KMS-11 (cell line): ENCODE data around the gene EBLN2.

Experiments
- H2AFZ ChIP-seq: fragments of 200-600 bp; sonication (generic); 2 replicates; pipeline ENCODE4 v1.6.1; 2016; ENCODE audit warnings: antibody characterized with exemption, mixed run types, low read depth
- H3K27ac ChIP-seq: fragments of 200-600 bp; sonication (generic); 2 replicates; pipeline ENCODE4 v1.6.1; 2016; ENCODE audit warnings: mild to moderate bottlenecking, mixed run types
- H3K27me3 ChIP-seq: fragments of 200-600 bp; sonication (generic); 2 replicates; pipeline ENCODE4 v1.6.1; 2017; ENCODE audit warnings: mild to moderate bottlenecking, low read depth, mixed run types, moderate library complexity; ENCODE audit not compliant: insufficient read depth
- H3K36me3 ChIP-seq: fragments of 200-600 bp; sonication (generic); 2 replicates; pipeline ENCODE4 v1.6.1; 2017; ENCODE audit warnings: mild to moderate bottlenecking, mixed run types; ENCODE audit not compliant: insufficient read depth
- H3K4me1 ChIP-seq: fragments of 200-600 bp; sonication (generic); 2 replicates; pipeline ENCODE4 v1.6.1; 2016; ENCODE audit warnings: mild to moderate bottlenecking, low read depth, mixed run types; ENCODE audit not compliant: poor library complexity, severe bottlenecking
- H3K4me2 ChIP-seq: fragments of 200-600 bp; sonication (generic); 2 replicates; pipeline ENCODE4 v1.7.0; 2016; ENCODE audit warnings: mild to moderate bottlenecking, mixed run types
- H3K4me3 ChIP-seq: fragments of 200-600 bp; sonication (generic); IDR thresholded peaks from 2 replicates; pipeline ENCODE4 v1.6.1; 2017; ENCODE audit warnings: low read depth, low read length, mixed read lengths; ENCODE audit not compliant: insufficient read depth
- H3K79me2 ChIP-seq: fragments of 200-600 bp; sonication (generic); 2 replicates; pipeline ENCODE4 v1.6.1; 2016; ENCODE audit warnings: low read depth, mixed run types; ENCODE audit not compliant: insufficient read depth
- H3K9ac ChIP-seq: fragments of 200-600 bp; sonication (generic); 2 replicates; pipeline ENCODE4 v1.6.1; 2016; ENCODE audit warnings: mild to moderate bottlenecking, mixed run types
- H4K20me1 ChIP-seq: fragments of 200-600 bp; sonication (generic); 2 replicates; pipeline ENCODE4 v1.6.1; 2016; ENCODE audit warnings: mild to moderate bottlenecking, mixed run types; ENCODE audit not compliant: insufficient read depth
- CTCF ChIP-seq: fragments of 200-600 bp; sonication (generic); conservative IDR thresholded peaks from 2 replicates; pipeline ENCODE4 v1.6.1; 2017; ENCODE audit warnings: low read depth, mild to moderate bottlenecking, antibody characterized with exemption, low read length, moderate library complexity, mixed read lengths

EBLN2 gene

GRCh38 chr3:73041537-73041936, 19.9 kb upstream of the EBLN2 start:
- no peak overlapping the region for H2AFZ ChIP-seq
- H3K36me3 ChIP-seq = no peaks in the 10 kb centered on the region
- peaks cover 47% of the 10 kb centered on the region for H3K4me1 ChIP-seq
- H3K27ac ChIP-seq = no peak overlapping the region
- H3K79me2 ChIP-seq = peaks cover 92% of the 10 kb centered on the region
- H3K27me3 ChIP-seq = no peaks in the 10 kb centered on the region
- no peak for TF ChIP-seq CTCF
- no peak overlapping the region for H3K4me2 ChIP-seq
- no peak overlapping the region for H3K9ac ChIP-seq
- 0 out of 2 replicates have a peak, but pooled peaks cover 17% of the 10 kb centered on the region for H4K20me1 ChIP-seq
- no peak overlapping the region for H3K4me3 ChIP-seq

GRCh38 chr3:73043414-73043813, 18.0 kb upstream of the EBLN2 start:
- Histone ChIP-seq H3K9ac (no peak overlapping the region), H3K4me3 (no peak overlapping the region), H3K4me2 (no peak overlapping the region), H2AFZ (no peak overlapping the region), H3K27ac (no peak overlapping the region), H3K27me3 (no peaks in the 10 kb centered on the region), H4K20me1 (0 out of 2 replicates have a peak, but pooled peaks cover 11% of the 10 kb centered on the region), H3K36me3 (no peaks in the 10 kb centered on the region), H3K79me2 (peaks cover 85% of the 10 kb centered on the region), H3K4me1 (peaks cover 34% of the 10 kb centered on the region)
- TF ChIP-seq CTCF = no peak

DNA sequence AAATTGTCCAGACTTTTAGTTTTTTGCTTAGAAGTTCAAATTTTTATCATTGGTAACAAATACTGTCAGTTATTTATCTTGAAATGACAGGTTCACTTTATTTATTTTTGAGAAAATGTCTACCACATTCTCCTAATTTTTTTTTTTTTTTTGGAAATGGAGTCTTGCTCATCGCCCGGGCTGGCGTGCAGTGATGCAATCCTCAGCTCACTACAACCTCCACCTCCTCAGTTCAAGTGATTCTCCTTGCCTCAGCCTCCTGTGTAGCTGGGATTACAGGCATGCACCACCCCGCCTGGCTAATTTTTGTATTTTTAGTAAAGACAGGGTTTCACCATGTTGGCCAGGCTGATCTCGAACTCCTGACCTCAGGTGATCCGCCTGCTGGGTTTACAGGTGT, 16.1 kb upstream of the EBLN2 start:
- Histone ChIP-seq H3K27ac (no peak overlapping the region), H4K20me1 (0 out of 2 replicates have a peak, but pooled peaks cover 11% of the 10 kb centered on the region)

DNA sequence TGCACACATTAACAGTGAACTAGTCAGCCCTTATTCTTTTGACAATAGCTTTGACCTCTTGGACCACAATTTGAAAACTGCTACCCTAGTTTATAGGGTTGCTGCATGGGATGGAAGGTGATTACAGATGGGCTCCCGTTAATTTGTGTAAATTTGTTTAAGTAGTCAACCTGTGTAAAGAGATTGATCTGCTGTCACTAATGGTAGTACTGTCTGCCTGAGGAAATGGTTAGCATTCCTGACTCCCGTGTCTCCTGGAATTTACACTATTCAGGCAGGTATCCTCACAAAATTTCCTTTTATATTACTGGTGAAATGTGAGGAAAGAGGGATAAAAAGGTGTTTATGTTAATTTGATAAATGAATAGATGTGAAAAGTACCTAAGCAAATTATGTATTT, 15.3 kb upstream of the EBLN2 start:
- H3K4me2 ChIP-seq = no peak overlapping the region
- H3K4me3 ChIP-seq = no peak overlapping the region
- H4K20me1 ChIP-seq = 0 out of 2 replicates have a peak, but pooled peaks cover 11% of the 10 kb centered on the region
- peaks cover 34% of the 10 kb centered on the region for H3K4me1 ChIP-seq
- TF ChIP-seq CTCF = no peak
- no peaks in the 10 kb centered on the region for H3K27me3 ChIP-seq
- no peak overlapping the region for H3K27ac ChIP-seq
- H2AFZ ChIP-seq = no peak overlapping the region
- no peak overlapping the region for H3K9ac ChIP-seq
- H3K79me2 ChIP-seq = peaks cover 71% of the 10 kb centered on the region
- no peaks in the 10 kb centered on the region for H3K36me3 ChIP-seq

More for the DNA sequence above, 16.1 kb upstream of the EBLN2 start:
- H3K79me2 ChIP-seq = peaks cover 77% of the 10 kb centered on the region
- H3K4me1 ChIP-seq = peaks cover 34% of the 10 kb centered on the region
- no peak overlapping the region for H3K4me3 ChIP-seq
- no peaks in the 10 kb centered on the region for H3K36me3 ChIP-seq
- no peak for TF ChIP-seq CTCF
- no peak overlapping the region for H2AFZ ChIP-seq
- H3K27me3 ChIP-seq = no peaks in the 10 kb centered on the region
- H3K9ac ChIP-seq = no peak overlapping the region
- H3K4me2 ChIP-seq = no peak overlapping the region

- no peaks in the 10 kb centered on the region for H3K27me3 ChIP-seq
- no peak overlapping the region for H3K4me2 ChIP-seq
- H4K20me1 ChIP-seq = 0 out of 2 replicates have a peak, but pooled peaks cover 11% of the 10 kb centered on the region
- no peaks in the 10 kb centered on the region for H3K36me3 ChIP-seq
- no peak overlapping the region for H2AFZ ChIP-seq
- peaks cover 16% of the 10 kb centered on the region for H3K4me1 ChIP-seq
- no peak for TF ChIP-seq CTCF
- no peak overlapping the region for H3K27ac ChIP-seq
- H3K79me2 ChIP-seq = peaks cover 44% of the 10 kb centered on the region; the same call in 1 of the 2 replicates
- H3K9ac ChIP-seq = no peak overlapping the region
- H3K4me3 ChIP-seq = no peak overlapping the region
These were observed 12.1 kb upstream of the EBLN2 start for GRCh38 chr3:73049319-73049718.
